GM19463 (cell line): ENCODE measurements around the gene TXNL1.
"Not testable (repeated sequence)": the region's sequence is repeated elsewhere in the genome, so short reads cannot be mapped to it uniquely, and the experiment has no call there.

Source experiments
- ATAC-seq: cut with Tn5 transposase; IDR thresholded peaks from one replicate; pipeline ENCODE4 v1.9.1; 2021; ENCODE audit warnings: mild to moderate bottlenecking, moderate library complexity; ENCODE audit not compliant: unreplicated experiment

TXNL1 gene

GRCh38 chr18:56645415-56646016 is 7.1 kb upstream of the TXNL1 start:
- ATAC-seq: no peak

DNA sequence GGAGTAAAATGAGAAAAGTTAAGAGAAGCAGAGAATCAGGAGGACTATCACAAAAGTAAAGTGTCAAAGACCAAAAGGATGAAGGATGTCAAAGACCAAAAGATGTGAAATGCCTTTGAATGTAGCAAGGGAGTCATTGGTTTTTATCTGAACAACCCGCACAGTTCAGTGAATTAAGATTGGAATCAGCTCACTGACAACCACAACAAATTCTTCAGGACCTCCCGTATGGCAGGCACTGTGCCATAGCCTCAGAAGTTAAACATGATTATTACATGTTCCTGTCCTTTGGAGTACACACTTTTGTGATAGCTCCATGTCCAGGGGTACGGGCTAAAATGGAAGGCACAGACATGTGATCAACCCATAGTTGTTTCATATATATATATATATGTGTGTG is 5.0 kb upstream of the TXNL1 start:
- ATAC-seq: no peak

DNA sequence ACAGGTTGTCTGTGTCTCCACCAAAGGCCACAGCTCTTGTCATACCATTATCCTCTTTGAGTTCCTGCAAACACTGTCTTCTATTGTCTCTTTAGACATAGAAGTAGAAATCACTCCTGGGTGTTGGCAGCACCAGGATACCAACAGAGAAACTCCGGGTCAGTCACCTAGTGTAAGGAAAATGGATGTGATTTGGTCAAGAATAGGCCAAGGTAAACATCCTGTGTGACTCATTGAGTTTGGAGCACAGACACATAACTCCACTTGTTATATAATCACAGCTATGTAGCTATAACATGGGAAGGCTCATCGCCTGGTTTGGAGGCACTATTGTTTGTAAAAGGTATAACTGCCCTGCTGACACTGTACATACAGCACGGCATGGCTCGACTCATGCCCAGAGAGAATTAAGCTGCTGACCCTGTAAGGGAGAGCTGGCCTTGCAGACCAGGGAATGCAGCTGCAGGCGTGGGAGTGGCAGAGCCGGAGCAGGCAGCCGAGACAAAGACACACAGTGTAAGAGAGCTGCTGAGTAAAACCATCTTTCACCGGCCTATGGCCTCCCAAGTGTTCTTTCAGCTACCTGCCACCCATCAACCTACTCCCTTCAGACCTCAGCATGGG is 3.4 kb upstream of the TXNL1 start:
- ATAC-seq: no peak

DNA sequence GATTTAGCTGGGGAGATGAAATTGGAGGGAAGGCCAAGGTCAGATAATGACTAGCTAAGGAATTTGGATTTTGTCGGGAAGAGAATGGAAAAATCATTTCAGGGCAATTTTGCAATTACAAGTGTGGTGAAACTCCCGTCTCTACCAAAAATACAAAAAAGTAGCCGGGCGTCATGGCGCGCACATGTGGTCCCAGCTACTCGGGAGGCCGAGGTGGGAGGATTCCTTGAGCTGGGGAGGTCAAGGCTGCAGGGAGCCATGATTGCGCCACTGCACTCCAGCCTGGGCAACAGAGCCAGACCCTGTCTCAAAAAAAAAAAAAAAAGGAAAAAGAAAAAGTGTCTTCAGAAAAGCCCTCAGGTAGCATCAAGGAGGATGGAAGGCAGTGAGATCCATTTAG is 1.2 kb upstream of the TXNL1 start:
- ATAC-seq: no peak

DNA sequence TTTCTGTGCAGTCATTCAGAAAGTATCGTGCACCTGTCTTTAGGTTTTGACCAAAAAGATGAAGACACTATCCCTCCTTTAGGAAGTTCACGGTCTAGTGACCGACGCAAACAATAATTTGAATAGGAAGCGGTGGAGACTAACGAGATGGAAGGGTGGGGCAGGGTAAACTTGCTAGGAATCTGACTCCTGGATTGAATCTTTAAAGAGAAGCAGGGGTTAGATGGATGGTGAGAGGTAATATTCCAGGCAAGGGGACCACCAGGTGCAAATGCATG is 651 bp upstream of the TXNL1 start:
- ATAC-seq: no peak

- peak; percentile 6 for ATAC-seq
Measured at GRCh38 chr18:56637711-56638231, 621 bp downstream of the TXNL1 start.

- no peak for ATAC-seq
Measured at GRCh38 chr18:56637176-56637575, 1.2 kb downstream of the TXNL1 start.

DNA sequence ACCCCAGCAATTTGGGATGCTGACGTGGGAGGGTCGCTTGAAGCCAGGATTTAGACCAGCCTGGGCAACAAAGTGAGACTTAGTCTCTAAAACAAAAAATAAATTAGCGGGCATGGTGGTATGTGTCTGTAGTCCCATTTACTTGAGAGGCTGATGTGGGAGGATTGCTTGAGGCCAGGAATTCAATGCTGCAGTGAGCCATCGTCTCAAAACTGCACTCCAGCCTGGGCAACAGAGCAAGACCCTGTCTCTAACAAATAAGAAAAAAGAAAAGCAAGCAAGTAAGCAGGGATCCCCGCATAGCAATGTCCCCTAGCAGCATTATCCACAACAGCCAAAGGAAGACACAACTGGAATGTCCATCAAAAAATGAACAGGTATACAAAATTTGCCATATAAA is 3.4 kb downstream of the TXNL1 start:
- ATAC-seq: no peak

GRCh38 chr18:56632070-56633022 is 6.0 kb downstream of the TXNL1 start:
- no peak for ATAC-seq

DNA sequence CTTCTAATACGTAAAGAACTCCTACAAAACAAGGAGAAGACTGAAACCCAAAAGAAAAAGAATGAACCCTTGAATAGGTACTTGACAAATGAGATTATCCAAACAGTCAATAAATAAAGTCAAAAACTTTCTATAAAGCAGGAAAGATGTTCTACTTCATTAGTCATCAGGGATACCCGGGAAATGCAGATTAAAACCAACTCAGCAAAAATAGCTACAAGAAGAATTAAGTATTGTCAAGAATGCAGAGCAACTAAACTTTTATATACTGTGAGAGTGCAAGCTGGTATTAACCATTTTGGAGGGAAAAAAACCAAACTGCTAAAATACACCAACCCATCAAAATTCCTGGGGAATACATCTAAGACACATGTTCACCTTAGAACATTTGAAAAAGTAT is 10.4 kb downstream of the TXNL1 start:
- no peak for ATAC-seq

- ATAC-seq: no peak
Measured at GRCh38 chr18:56615738-56616520, 22.5 kb downstream of the TXNL1 start.

GRCh38 chr18:56606618-56607017 is 31.8 kb downstream of the TXNL1 start:
- no peak for ATAC-seq

DNA sequence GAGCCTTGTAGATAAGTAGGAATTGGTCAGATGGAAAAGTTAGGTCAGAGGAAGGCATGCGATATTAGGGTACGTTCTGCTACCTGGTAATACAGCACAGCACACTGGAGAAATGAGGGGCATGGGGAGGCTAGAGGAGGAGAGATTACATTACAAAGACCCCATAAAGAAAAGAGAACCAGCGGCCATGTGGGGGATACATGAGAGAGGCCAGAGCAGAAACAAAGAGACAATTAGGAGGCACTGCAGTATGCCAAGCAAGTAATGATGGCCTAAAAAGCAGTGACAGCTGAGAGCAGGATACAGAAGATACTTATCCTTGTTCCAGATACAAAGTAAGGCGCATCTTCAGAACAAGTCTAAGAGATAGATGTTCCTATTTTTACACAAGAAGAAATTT is 40.0 kb downstream of the TXNL1 start:
- ATAC-seq: no peak

GRCh38 chr18:56593906-56594305 is 44.5 kb downstream of the TXNL1 start:
- ATAC-seq: no peak

DNA sequence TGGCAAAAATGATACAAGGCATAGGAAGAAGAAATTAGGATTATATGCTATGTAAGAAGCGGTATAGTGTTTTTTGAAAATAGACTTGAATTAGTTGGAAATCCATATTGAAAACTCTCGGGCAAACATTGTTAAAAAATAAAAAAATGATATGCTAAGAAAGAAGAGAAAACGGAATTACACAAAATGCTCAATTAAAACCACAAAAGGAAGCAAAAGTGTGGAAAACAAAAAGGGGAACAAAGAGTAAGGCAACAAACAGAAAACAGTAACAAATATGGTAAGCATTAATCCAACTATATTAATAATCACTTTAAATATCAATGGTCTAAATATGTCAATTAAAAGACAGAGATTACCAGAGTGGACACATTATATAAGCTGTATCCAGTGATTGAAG is 58.4 kb downstream of the TXNL1 start:
- ATAC-seq: no peak

- no peak for ATAC-seq
Measured at GRCh38 chr18:56579451-56579850, 58.9 kb downstream of the TXNL1 start.

DNA sequence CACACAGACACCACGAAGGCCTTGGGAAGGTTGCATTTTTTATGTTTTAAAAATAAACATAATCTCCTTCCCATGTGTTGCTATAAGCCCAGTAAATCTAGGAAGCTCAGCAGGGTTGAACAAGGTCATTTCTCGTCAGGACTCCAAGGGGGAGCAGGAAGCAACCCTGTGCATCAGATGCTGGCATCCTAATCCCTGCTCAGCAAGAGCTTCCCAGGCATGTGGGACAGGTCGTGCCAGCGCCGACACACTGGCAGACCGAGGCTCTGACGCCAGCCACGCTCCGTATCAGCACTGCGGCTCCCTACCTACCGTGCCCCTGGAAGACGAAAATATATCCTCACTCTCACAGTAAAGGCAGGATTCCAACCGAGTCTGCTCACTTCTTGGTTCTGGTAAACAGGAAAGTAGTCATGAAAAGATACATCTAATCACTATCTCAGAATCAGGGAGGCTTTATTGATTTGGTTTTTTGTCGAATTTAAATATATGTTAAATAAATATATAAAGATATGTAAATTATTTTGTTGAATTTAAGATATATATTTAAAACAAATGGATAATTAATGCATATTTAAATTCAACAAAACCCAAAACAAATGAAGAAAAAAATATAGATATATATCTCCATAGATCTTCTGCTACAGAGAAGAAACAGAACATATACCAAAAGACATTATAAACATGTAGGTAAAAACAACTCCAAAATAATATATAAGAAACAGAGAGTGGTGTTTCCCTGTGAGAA is 61.4 kb downstream of the TXNL1 start:
- ATAC-seq: no peak

GRCh38 chr18:56575819-56576663 is 62.4 kb downstream of the TXNL1 start:
- no peak for ATAC-seq

DNA sequence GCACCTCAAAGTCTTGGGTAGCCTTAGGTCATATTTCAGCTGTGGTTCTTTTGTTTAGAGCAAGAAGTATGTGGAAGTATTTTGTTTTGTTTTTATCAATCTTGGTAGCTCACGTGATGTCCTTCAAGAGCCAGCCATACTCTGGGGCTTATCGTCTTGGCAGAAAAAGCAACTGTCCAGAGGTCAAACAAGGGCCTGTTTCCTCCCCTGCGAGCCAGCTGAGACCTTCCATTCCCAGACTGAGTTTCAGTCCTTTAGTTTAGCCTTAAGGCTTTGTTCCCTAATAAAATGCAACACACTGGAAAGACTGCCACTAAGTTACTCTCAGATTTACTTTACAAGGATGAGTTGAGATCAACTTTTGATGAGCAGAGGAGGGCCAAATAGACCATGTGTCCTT is 63.5 kb downstream of the TXNL1 start:
- ATAC-seq: no peak

DNA sequence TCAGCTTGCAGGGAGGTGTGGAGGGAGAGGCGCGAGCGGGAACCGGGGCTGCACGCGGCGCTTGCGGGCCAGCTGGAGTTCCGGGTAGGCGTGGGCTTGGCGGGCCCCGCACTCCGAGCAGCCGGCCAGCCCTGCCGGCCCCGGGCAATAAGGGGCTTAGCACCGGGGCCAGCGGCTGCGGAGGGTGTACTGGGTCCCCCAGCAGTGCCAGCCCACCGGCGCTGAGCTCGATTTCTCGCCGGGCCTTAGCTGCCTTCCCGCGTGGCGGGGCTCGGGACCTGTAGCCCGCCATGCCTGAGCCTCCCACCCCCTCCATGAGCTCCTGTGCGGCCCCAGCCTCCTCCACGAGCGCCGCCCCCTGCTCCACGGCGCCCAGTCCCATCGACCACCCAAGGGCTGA is 66.1 kb downstream of the TXNL1 start:
- ATAC-seq: not testable (repeated sequence)
